Fibroblast of skin of abdomen (primary cell): Measurements from ENCODE around the gene GFI1.
"Not testable (repeated sequence)": the region's sequence is repeated elsewhere in the genome, so short reads cannot be mapped to it uniquely, and the experiment has no call there.

Source experiments
- DNase-seq: peaks from one replicate; pipeline ENCODE4 v3.0.0-alpha.2; 2013

GFI1 gene

DNA sequence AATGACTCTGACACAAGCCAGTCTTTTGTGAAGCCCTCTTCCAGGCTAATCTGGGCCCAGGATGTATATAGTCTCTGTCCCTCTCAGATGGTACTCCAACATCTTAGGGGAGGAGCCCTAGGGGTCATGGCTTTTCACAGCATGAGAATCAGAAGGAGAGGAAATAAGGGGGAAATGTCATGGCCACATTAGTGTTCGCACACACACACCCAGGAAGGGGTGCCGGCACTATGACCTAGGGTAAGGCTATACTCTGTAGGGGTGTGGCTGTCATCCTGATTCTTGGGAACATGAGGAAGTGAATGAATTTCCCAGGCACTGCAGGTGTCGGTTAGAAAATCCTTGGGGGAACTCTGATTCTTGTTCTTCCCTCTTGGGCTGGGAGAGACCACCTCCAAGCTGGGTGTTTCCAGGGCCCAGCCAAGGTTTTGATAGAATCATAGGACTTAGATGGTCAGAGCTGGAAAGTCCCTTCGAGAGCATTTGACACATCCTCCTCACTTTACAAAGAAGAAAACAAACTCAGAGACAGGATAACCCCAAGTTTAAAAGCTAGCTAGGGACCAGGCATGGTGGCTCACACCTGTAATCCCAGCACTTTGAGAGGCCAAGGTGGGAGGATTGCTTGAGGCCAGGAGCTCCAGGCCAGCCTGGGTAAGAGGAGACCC is 22.0 kb downstream of the GFI1 start:
- DNase-seq: no peak

DNA sequence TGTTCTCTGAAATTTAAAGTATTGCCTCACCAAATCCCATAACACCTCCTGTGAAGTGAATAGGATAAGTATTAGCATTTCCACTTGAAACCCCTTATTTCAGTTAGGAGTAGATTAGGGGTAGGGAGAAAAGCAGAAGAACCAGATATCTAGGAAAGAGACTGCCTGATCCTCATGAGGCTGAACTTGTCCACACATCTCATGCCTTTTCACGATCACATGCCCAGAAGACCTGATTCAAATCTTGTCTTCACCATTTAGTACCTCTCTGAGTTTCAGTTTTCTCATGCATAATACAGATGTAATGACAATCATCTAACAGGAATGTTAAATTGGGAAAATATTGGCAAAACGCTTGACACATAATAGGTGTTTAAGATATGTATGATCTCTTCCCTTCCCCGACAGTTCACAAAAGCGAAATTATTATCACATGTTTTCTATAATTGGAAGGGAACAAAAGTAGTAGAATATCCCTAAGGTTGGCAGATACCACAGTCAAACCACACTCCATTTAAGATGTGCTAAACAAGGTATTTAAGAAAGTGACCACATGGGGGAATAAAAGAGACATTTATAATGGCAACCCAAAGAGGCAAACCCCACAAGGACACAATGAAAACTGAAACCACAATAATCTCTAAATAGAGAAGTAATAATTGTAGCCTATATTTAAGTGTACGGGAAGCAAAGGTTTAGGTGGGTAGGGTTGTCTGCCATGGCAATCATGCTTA is 25.2 kb downstream of the GFI1 start:
- no peak for DNase-seq

DNA sequence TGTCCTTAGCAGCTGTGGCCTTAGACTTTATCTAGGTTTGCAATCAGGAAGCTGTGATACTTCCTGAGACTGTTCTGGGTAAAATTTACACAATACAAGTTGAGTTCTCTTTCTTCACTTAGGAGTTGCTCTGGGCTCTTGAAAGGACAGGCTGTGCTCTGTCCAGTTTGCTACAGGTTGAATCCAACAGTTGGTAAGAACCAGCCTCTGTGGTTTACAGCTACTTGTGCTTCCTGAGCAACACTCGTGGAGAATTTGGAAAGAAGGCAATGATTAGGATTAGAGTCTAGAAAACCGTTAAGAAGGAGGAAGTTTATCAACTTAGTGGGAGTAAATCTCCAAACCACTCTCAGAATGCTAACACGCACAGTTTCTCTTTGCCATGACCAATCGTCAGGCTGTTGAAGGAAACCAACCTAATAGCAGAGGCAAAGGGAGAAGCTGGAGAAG is 26.8 kb downstream of the GFI1 start:
- DNase-seq: no peak

DNA sequence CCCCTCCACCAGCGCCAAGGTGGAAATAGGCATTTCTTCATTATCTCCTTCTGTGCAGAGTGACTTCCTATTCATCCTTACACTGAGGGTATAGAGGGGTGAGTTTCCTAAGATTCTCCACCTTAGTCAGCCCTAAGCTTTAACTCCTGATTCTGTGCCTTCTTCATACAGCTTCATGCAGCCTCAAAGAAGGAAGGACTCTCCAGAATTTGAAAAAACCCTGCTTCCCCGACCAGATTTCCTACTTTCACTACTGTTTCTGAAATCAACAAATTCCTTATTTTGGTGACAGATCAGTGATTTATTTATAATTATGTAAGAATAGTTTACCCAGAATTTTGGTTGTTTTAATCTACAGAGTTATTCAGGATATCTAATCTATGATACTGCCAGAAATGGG is 28.6 kb downstream of the GFI1 start:
- DNase-seq: no peak

DNA sequence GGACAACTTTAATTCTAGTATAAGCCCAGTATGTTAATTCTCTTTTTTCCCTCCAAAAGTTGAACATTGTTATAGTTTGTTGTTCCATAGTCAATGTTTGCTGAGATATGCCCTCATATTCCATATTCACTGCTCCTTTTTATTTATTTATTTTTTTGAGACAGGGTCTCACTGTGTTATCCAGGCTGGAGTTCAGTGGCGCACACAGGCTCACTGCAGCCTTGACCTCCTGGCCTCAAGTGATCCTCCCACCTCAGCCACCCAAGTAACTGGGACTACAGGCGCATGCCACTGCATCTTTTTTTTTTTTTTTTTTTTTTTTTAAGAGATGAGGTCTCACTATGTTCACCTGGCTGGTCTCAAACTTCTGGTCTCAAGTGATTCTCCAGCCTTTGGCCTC is 38.7 kb downstream of the GFI1 start:
- DNase-seq: no peak

DNA sequence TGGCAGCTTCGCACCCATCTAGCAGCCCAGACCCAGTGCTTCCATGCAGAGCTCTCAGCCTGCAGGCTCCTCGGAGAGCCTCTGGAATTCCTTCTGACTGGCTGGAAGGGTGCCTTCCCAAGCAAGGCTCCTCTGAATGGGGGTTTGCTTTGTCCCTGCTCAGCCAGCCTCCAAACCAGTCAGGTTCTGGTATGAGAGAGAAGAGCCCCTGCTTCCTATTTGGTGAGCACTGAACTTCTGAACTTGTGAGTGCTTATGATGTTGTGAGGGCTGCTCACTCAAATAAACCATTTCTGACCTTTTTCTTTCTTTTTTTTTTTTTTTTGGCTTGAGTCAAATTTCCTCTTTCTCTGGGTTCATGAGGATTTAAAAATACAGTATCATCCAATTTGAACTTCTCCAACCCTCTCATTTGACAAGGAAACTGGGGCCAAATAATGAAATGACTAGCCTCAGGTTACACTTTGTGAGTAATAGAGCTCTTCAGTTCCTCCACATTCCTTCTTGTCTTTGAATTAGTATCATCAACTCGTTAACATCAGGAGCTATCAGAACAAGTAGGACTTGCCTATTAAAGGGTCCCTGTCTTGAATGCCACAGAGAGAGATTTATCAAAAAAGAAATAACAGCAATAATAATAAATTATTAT is 39.6 kb downstream of the GFI1 start:
- no peak for DNase-seq

DNA sequence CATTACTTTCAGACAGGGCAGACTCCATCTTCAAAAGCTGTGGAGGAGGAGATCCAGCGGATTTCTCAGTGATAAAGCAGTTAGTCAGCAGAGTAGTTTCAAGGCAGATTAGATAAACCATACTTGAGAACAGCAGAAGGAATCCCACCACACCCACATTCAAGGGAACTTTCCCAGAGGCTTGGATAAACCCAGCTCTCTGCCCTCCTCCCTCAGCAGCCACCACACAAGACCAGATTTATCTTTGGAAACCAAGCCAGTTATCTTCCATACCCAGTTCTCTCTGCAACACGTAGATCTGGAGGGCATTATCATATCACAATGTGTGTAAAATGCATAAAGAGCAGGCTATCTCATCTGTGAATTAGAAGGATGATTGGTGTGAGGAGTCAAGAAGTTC is 40.2 kb downstream of the GFI1 start:
- peak; percentile 4 for DNase-seq

DNA sequence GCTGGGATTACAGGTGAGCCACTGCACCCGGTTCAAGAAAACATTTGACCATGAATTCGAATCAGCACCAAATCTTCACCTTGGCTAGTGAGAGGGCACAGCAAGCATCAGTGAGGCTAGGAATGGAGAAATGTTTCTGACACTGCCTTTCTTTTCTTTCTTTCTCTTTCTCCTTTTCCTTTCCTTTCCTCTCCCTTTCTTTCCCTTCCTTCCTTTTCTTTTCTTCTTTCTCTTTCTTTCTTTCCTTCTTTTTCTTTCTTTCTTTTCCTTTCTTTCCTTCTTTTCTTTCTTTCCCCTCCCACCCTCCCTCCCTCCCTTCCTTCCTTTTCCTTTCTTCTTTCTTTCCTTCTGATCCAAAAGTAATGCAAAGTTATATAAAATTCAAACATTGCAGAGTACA is 40.9 kb downstream of the GFI1 start:
- no peak for DNase-seq

DNA sequence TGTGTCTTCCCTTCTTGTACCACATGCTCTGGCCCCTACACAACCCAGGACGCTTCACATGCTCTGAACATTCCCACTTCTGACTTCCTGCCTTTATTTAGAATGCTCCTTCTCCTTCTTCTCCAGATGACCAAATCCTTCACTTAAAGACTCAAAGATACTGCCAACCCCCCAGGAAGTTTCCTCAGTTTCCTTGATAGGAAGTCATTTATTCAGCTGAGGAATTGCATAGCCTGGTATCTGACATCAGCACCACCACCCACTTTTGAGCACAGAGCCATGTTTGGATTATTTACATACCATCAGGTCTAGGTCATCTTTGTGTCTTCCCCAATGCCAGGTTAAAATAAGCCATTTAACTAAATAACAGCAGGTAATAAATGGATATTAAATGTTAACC is 42.4 kb downstream of the GFI1 start:
- DNase-seq: peak; percentile 6

DNA sequence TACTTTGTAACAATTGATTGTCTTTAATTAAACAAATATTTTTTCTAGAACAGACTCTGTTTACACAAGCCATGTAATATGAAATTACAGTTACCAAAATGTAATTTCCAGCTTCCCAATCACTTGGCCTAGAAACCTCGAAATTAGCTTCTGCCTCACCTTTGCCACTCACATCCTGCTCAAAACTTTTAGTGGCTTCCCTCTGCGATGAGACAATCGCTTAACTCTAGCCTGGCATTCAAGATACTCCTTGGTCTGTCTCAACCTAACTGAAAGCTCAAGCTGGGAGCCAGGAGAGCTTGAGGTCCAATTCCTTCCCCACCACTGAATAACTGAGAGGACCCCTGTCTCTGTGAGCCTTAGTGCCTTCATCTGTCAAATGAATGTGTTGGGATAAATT is 42.8 kb downstream of the GFI1 start:
- no peak for DNase-seq

DNA sequence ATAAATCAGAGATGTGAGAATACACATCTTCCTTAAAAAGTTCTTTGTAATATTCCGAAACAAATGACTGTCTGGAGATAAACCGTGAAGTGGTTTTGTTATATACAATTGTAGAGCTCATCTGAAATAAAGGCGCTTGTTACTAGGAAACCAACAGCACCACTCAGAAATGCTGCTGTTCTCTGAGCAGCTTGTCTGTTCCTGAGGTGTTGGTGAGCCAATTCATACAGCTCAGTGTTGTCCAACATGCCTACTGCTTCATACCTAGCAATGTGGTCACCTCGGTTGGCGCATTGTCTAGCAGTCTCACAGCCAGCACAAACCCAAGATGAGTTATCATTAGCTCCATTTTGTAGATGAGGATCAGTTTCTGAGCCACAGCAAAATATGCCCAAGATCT is 44.4 kb downstream of the GFI1 start:
- DNase-seq: no peak

DNA sequence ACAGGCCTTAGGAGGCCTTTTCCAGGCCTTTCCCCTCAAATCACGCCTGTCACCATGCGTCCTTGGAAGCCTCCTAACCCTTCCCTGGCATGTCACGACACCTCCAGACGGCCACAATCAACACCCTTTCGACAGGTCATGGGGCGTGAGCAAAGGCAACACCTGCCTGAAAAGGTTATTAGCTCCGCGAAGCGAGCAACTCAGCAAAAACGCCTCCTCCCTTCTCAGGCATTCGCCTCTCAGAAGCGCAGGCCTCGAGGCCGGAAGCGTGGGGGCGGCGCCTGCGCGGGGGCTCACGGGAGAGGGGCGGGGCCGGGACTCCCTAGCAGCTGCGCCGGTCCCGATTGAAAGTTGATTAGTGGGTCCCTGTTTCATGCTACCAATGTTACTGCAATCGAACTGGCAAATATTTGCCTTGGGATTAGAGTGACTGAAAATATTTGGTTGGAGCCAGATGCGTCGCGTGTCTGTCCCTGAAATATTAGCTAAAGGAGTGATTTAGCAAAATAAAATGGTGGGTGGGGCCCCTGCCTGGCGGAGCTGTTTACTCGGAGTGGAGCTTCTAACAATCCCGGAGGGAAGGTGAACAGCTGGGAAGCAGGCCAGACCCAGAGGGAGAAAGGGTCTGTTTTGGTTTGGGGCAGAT is 44.9 kb downstream of the GFI1 start:
- DNase-seq: no peak

DNA sequence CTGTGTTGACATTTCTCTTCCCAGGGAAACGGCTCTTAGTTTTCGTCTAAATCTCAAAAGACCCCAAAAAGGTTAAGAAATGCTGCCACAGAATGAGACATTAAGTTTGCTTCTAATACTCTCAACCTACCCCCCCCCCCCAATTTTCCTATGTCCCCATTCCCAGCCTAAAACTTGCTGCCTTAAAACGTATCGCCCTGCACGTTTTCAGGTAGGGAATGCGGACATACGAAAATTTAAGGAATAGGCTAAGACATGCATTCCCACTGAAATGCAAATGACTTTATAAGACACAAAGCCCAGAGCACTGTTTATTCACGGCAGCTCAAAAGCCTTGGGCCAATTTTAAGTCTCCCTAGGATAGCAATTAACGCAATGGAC is 45.4 kb downstream of the GFI1 start:
- DNase-seq: no peak

DNA sequence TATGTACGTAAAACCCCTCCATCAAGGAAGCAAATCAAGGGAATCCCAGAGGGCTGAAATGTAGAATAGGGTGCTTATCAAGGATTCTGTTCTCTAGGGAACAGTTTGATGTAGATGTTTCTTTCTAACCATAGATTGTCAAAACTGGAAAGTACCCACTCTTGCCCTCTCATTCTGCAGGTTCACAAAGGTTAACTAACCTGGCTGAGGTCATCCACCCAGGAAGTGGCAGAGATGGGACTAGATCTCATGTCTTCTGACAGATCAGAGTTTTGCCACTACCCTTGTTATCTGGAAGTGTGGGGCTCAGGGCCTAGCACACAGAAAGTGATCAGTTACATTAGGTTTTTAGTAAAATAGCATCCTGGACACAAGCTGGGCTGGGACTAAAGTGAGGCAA is 47.4 kb downstream of the GFI1 start:
- no peak for DNase-seq

DNA sequence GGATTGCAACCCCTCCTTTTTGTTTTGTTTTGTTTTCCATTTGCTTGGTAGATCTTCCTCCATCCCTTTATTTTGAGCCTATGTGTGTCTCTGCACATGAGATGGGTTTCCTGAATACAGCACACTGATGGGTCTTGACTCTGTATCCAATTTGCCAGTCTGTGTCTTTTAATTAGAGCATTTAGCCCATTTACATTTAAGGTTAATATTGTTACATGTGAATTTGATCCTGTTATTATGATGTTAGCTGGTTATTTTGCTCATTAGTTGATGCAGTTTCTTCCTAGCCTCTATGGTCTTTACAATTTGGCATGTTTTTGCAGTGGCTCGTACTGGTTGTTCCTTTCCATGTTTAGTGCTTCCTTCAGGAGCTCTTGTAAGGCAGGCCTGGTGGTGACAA is 52.2 kb downstream of the GFI1 start:
- DNase-seq: not testable (repeated sequence)

DNA sequence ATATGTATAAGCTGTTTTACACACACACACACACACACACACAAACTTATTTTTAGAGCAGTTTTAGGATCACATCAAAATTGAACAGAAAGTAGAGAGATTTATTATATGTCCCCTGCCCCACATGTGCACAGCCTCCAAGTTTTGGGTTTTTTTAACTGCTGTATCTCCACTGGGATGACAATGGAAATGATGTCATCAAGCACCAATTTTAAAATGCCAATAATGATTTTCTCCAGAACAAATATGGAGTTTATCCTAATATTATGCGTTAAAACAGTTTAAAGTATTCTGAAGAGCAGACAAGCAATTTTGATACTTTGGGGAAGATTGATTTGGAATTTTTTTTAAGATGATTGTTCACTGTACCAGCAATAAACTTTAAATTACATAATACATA is 56.7 kb downstream of the GFI1 start:
- no peak for DNase-seq

DNA sequence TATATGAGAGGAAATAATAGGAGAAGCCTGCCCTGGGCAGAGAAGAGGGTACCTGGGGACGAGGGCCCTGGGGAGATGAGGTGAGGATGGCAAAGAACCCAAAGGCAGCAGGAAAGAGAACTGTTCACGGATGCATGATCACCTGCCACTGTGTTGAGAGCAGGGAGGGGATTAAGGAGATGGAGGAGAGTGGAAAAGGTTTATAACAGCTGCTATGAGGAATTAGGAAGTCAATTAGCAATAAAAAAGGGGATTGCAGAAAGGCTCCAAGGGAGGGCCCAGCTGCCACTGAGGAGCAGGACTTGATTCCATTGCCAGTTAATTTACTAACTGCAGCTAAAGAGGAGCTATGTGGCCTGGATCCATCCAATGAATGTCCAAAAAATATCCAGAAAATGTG is 61.1 kb downstream of the GFI1 start:
- DNase-seq: no peak
